HCT116 (cell line): ENCODE data around the gene NUFIP2. TPM values are rescaled to one million over a fixed set of nuclear protein-coding genes. Genes with fewer than 3 reads are reported as not detected.

Experiments used
- ATAC-seq: fragments of 200-7000 bp; cut with Tn5 transposase; 2 replicates; pipeline ENCODE4 v1.9.1; 2020; ENCODE audit warnings: mild to moderate bottlenecking, moderate library complexity
- BruUV-seq: library from RNA; stranded (reverse); fragments of 400-500 nt; replicated peaks from 2 replicates; lab custom pipeline; 2021; lab: Mats Ljungman, UMichigan
- CTCF ChIA-PET: fragments of 300-600 bp; sonication (Branson Sonifier 250); formaldehyde crosslinking; loops from one replicate; lab custom pipeline; 2021; ENCODE audit warnings: antibody characterized with exemption; lab: Charles Lee
- POLR2A ChIA-PET: fragments of 300-600, 350-600 bp; sonication (Branson Sonifier 250); formaldehyde crosslinking; loops from one replicate; lab custom pipeline; 2021; ENCODE audit warnings: antibody characterized with exemption; lab: Charles Lee
- RAD21 ChIA-PET, 2 experiments: fragments of 300-600 bp; sonication (Branson Sonifier 250); formaldehyde crosslinking; loops; one replicate each; lab custom pipeline; 2023; ENCODE audit warnings: low total read pairs in 2 of 2; ENCODE audit not compliant: uncharacterized antibody in 2 of 2, unreplicated experiment in 2 of 2, low non-redundant PET in 1 of 2; lab: Charles Lee
- DNase-seq: peaks from one replicate; pipeline ENCODE4 v3.0.0-alpha.2; 2010; ENCODE audit warnings: low read depth, low spot score
- H2AFZ ChIP-seq: fragments of 200-600 bp; shearing (Covaris generic), sonication (generic); 2 replicates; pipeline ENCODE4 v1.6.1; 2017; ENCODE audit warnings: low read depth, mixed run types, mixed read lengths, antibody characterized with exemption, low read length; ENCODE audit not compliant: poor library complexity, severe bottlenecking
- H3K27ac ChIP-seq: 2 replicates; pipeline ENCODE4 v1.5.1; 2012; ENCODE audit warnings: low read depth, low read length
- H3K27me3 ChIP-seq: fragments of 200-600 bp; sonication (generic); 2 replicates; pipeline ENCODE4 v1.6.1; 2016; ENCODE audit warnings: mixed run types, low read length, mixed read lengths; ENCODE audit not compliant: insufficient read depth
- H3K36me3 ChIP-seq, 2 experiments: fragments of 200-500 bp in 1 of 2; fragments of 200-600 bp in 1 of 2; sonication (Bioruptor generic) in 1 of 2; sonication (generic) in 1 of 2; 2 replicates each; pipeline versions ENCODE4 v1.5.1 to v1.6.1; 2014 to 2016; ENCODE audit warnings: low read length in 2 of 2, inconsistent platforms in 1 of 2, mixed read lengths in 1 of 2, mixed run types in 1 of 2; ENCODE audit not compliant: insufficient read depth in 2 of 2, control insufficient read depth in 1 of 2
- H3K4me1 ChIP-seq, 2 experiments: fragments of 200-600 bp in 1 of 2; sonication (generic) in 1 of 2; 2 replicates each; pipeline versions ENCODE4 v1.5.1 to v1.6.1; 2012 to 2017; ENCODE audit warnings: low read length in 2 of 2, inconsistent platforms in 1 of 2, mild to moderate bottlenecking in 1 of 2, mixed read lengths in 1 of 2, mixed run types in 1 of 2, moderate library complexity in 1 of 2; ENCODE audit not compliant: insufficient read depth in 2 of 2, control insufficient read depth in 1 of 2
- H3K4me2 ChIP-seq: fragments of 200-600 bp; sonication (generic); 2 replicates; pipeline ENCODE4 v1.6.1; 2017; ENCODE audit warnings: mixed run types, low read length, mixed read lengths
- H3K4me3 ChIP-seq, 2 experiments: fragments of 200-600 bp in 1 of 2; sonication (generic) in 1 of 2; replicated peaks in 1 of 2; 2 replicates each; pipeline ENCODE4 v1.5.1; 2011 to 2016; ENCODE audit warnings: low read length in 2 of 2, control low read depth in 1 of 2, low read depth in 1 of 2, mild to moderate bottlenecking in 1 of 2, mixed read lengths in 1 of 2, mixed run types in 1 of 2
- H3K79me2 ChIP-seq: fragments of 200-600 bp; sonication (generic); 2 replicates; pipeline ENCODE4 v1.6.1; 2017; ENCODE audit warnings: mild to moderate bottlenecking, mixed run types, low read length, moderate library complexity, mixed read lengths; ENCODE audit not compliant: insufficient read depth
- H3K9ac ChIP-seq: fragments of 200-600 bp; sonication (generic); 2 replicates; pipeline ENCODE4 v1.6.1; 2016; ENCODE audit warnings: low read length, mixed read lengths
- H3K9me2 ChIP-seq: fragments of 200-600 bp; sonication (generic), shearing (Covaris generic); 2 replicates; pipeline ENCODE4 v1.6.1; 2017; ENCODE audit warnings: mixed run types, mild to moderate bottlenecking, moderate library complexity; ENCODE audit not compliant: insufficient read depth
- H3K9me3 ChIP-seq, 2 experiments: fragments of 200-500 bp in 1 of 2; fragments of 200-600 bp in 1 of 2; sonication (Bioruptor generic) in 1 of 2; sonication (generic) in 1 of 2; 2 replicates each; pipeline ENCODE4 v1.6.1; 2014 to 2017; ENCODE audit warnings: low read length in 2 of 2, mixed read lengths in 2 of 2, inconsistent platforms in 1 of 2, low read depth in 1 of 2, mild to moderate bottlenecking in 1 of 2, mixed run types in 1 of 2, moderate library complexity in 1 of 2; ENCODE audit not compliant: control insufficient read depth in 1 of 2, insufficient read depth in 1 of 2
- H4K20me1 ChIP-seq: fragments of 200-600 bp; sonication (generic), shearing (Covaris generic); 2 replicates; pipeline ENCODE4 v1.6.1; 2017; ENCODE audit warnings: mixed run types, mild to moderate bottlenecking, moderate library complexity; ENCODE audit not compliant: insufficient read depth
- ATF3 ChIP-seq: IDR thresholded peaks from 2 replicates; pipeline ENCODE4 v1.6.1; 2012
- CBX3 ChIP-seq: IDR thresholded peaks from 2 replicates; pipeline ENCODE4 v1.6.1; 2012; ENCODE audit warnings: low read depth
- CEBPB ChIP-seq: IDR thresholded peaks from 2 replicates; pipeline ENCODE4 v1.6.1; 2012; ENCODE audit warnings: low read depth
- EGR1 ChIP-seq: IDR thresholded peaks from 2 replicates; pipeline ENCODE4 v1.6.1; 2012; ENCODE audit warnings: low read depth
- ELF1 ChIP-seq: IDR thresholded peaks from 2 replicates; pipeline ENCODE4 v1.6.1; 2012; ENCODE audit warnings: low read depth, borderline replicate concordance
- EZH2 ChIP-seq: fragments of 200-600 bp; sonication (generic); IDR thresholded peaks from 2 replicates; pipeline ENCODE4 v1.6.1; 2017; ENCODE audit warnings: antibody characterized with exemption, mixed run types
- FOSL1 ChIP-seq: IDR thresholded peaks from 2 replicates; pipeline ENCODE4 v1.6.1; 2012; ENCODE audit warnings: low read depth
- JUND ChIP-seq: IDR thresholded peaks from 2 replicates; pipeline ENCODE4 v1.6.1; 2012
- POLR2A ChIP-seq: IDR thresholded peaks from 2 replicates; pipeline ENCODE4 v1.7.0; 2011; ENCODE audit warnings: borderline replicate concordance; ENCODE audit not compliant: insufficient read depth, insufficient read length; ENCODE audit errors: extremely low read depth
- POLR2AphosphoS5 ChIP-seq: IDR thresholded peaks from 2 replicates; pipeline ENCODE4 v1.6.1; 2011; ENCODE audit warnings: mild to moderate bottlenecking, low read depth, low read length, moderate library complexity
- SP1 ChIP-seq: IDR thresholded peaks from 2 replicates; pipeline ENCODE4 v1.6.1; 2012; ENCODE audit warnings: low read depth
- SRF ChIP-seq: IDR thresholded peaks from 2 replicates; pipeline ENCODE4 v1.6.1; 2012; ENCODE audit warnings: low read depth
- TCF7L2 ChIP-seq: IDR thresholded peaks from 2 replicates; pipeline ENCODE4 v1.7.0; 2011; ENCODE audit warnings: borderline replicate concordance, inconsistent platforms; ENCODE audit not compliant: insufficient read depth, insufficient read length; ENCODE audit errors: extremely low read depth
- YY1 ChIP-seq: IDR thresholded peaks from 2 replicates; pipeline ENCODE4 v1.6.1; 2011; ENCODE audit warnings: low read length, low read depth, moderate library complexity, mild to moderate bottlenecking; ENCODE audit not compliant: insufficient replicate concordance; ENCODE audit errors: extremely low read depth
- intact Hi-C: fragments of 100-400 bp; cut with micrococcal nuclease; formaldehyde crosslinking; loops from 2 replicates; pipeline ENCODE4 v1.10.0; 2022
- total RNA-seq: library from RNA; stranded (reverse); gene quantifications from one replicate; pipeline ENCODE4 v1.2.1, GENCODE V29; 2021; ENCODE audit not compliant: unreplicated experiment
- TF ChIP-seq, protein P1 (sequence below), 3 experiments: fragments of 200-600 bp in 1 of 3; sonication (generic) in 1 of 3; IDR thresholded peaks in 2 of 3; conservative IDR thresholded peaks in 1 of 3; 2 replicates each; pipeline ENCODE4 v1.5.1; 2012 to 2017; ENCODE audit warnings: low read depth in 2 of 3, low read length in 2 of 3, antibody characterized with exemption in 1 of 3, borderline replicate concordance in 1 of 3, control low read depth in 1 of 3, mild to moderate bottlenecking in 1 of 3, mixed read lengths in 1 of 3, mixed run types in 1 of 3, moderate library complexity in 1 of 3; ENCODE audit not compliant: insufficient read depth in 1 of 3
- TF ChIP-seq, protein P2 (sequence below): IDR thresholded peaks from 2 replicates; pipeline ENCODE4 v1.6.1; 2011; ENCODE audit warnings: mild to moderate bottlenecking, low read length, moderate library complexity; ENCODE audit not compliant: insufficient replicate concordance; ENCODE audit errors: extremely low read depth

Gene NUFIP2
- total RNA-seq, 1 experiment from 2014 or later: 66.5 TPM

DNA sequence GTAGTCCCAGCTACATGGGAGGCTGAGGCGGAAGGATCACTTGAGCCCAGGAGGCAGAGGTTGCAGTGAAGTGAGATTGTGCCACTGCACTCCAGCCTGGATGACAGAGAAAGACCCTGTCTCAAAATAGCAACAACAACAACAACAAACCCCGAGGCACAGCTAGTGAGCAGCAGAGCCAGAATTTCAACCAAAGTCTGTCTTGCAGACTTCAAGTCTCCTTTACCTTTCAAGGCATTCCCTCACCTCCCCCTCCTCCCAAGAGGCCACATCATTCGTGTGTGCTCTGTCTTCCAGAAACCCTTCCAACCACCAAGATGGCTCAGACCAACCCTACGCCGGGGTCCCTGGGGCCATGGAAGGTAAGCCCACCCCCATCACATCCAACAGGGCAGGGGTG, 45.1 kb downstream of the NUFIP2 start:
- H3K4me2 ChIP-seq: no peak overlapping the region
- CTCF ChIA-PET: no interaction called here
- no peak for DNase-seq

DNA sequence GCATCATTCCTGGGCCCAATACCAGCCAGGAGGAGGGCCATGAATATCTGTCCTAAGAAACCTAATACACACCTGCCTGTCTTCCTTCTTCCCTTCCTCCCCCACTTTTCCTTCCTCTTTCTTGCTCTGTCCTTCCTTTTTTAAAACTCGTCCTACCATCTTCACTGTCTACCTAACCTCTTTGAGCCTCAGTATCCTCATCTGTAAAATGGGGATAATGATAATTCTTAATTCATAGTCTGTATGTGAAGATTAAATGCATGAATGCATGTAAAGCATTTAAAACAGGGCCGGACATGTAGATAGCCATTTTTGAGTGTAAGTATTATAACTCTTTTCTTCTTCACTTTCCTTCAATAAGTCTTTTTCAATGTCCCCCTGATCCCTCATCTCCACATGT, 46.7 kb downstream of the NUFIP2 start:
- Histone ChIP-seq H3K27ac (no peak overlapping the region), H3K36me3 (peaks cover 0 to 13% of the 10 kb centered on the region in 2 experiments; a peak in 2 of 4 replicates), H3K9ac (no peak overlapping the region), H3K27me3 (no peaks in the 10 kb centered on the region), H3K79me2 (peaks cover 86% of the 10 kb centered on the region), H3K9me3 (no peaks in the 10 kb centered on the region), H3K4me2 (no peak overlapping the region), H4K20me1 (peaks cover 11% of the 10 kb centered on the region; the same call in 1 of the 2 replicates), H3K4me1 (peaks cover 2 to 12% of the 10 kb centered on the region in 2 experiments; a peak in 3 of 4 replicates), H2AFZ (no peak overlapping the region), H3K4me3 (no peak overlapping the region), H3K9me2 (no peaks in the 10 kb centered on the region)
- ChIA-PET RAD21 (no interaction called here), POLR2A (no interaction called here), CTCF (no interaction called here)
- ATAC-seq (no peak), DNase-seq (no peak)
- intact Hi-C loops: no loop called here
- no TSS peak for BruUV-seq
- TF ChIP-seq ELF1 (no peak), SP1 (no peak), POLR2AphosphoS5 (no peak), TCF7L2 (no peak), EGR1 (no peak), YY1 (no peak), JUND (no peak), CBX3 (no peak), CEBPB (no peak), EZH2 (no peak), ATF3 (no peak), FOSL1 (no peak)
- TF ChIP-seq, protein P1, sequence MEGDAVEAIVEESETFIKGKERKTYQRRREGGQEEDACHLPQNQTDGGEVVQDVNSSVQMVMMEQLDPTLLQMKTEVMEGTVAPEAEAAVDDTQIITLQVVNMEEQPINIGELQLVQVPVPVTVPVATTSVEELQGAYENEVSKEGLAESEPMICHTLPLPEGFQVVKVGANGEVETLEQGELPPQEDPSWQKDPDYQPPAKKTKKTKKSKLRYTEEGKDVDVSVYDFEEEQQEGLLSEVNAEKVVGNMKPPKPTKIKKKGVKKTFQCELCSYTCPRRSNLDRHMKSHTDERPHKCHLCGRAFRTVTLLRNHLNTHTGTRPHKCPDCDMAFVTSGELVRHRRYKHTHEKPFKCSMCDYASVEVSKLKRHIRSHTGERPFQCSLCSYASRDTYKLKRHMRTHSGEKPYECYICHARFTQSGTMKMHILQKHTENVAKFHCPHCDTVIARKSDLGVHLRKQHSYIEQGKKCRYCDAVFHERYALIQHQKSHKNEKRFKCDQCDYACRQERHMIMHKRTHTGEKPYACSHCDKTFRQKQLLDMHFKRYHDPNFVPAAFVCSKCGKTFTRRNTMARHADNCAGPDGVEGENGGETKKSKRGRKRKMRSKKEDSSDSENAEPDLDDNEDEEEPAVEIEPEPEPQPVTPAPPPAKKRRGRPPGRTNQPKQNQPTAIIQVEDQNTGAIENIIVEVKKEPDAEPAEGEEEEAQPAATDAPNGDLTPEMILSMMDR (IDR thresholded peaks at IDR 0.05 in 2 of 3, conservative IDR thresholded peaks at IDR 0.05 in 1 of 3; ENCODE audit: borderline replicate concordance in 1 of 3, insufficient read depth in 1 of 3, low read depth in 2 of 3, low read length in 2 of 3): no peak

More for the DNA sequence above, 45.1 kb downstream of the NUFIP2 start:
- H3K27ac ChIP-seq: no peak overlapping the region
- TF ChIP-seq SRF (no peak), YY1 (no peak), POLR2A (no peak), ELF1 (no peak), CBX3 (no peak), FOSL1 (no peak)
- TF ChIP-seq, protein P2, sequence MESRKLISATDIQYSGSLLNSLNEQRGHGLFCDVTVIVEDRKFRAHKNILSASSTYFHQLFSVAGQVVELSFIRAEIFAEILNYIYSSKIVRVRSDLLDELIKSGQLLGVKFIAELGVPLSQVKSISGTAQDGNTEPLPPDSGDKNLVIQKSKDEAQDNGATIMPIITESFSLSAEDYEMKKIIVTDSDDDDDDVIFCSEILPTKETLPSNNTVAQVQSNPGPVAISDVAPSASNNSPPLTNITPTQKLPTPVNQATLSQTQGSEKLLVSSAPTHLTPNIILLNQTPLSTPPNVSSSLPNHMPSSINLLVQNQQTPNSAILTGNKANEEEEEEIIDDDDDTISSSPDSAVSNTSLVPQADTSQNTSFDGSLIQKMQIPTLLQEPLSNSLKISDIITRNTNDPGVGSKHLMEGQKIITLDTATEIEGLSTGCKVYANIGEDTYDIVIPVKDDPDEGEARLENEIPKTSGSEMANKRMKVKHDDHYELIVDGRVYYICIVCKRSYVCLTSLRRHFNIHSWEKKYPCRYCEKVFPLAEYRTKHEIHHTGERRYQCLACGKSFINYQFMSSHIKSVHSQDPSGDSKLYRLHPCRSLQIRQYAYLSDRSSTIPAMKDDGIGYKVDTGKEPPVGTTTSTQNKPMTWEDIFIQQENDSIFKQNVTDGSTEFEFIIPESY: no peak
- H3K9me2 ChIP-seq: no peaks in the 10 kb centered on the region
- peaks cover 5 to 13% of the 10 kb centered on the region in 2 experiments; a peak in 2 of 4 replicates for H3K36me3 ChIP-seq
- no peaks in the 10 kb centered on the region for H3K27me3 ChIP-seq
- H3K4me3 ChIP-seq: no peak overlapping the region
- no peaks in the 10 kb centered on the region for H3K9me3 ChIP-seq
- intact Hi-C loops: no loop called here
- H2AFZ ChIP-seq: no peak overlapping the region
- no peak overlapping the region for H3K9ac ChIP-seq
- ChIA-PET POLR2A (no interaction called here), RAD21 (no interaction called here)
- ATAC-seq: no peak
- peaks cover 23% of the 10 kb centered on the region; the same call in 1 of the 2 replicates for H4K20me1 ChIP-seq
- H3K79me2 ChIP-seq: peaks cover 85% of the 10 kb centered on the region
- BruUV-seq: no TSS peak
- 0 out of 4 replicates have a peak, but pooled peaks cover 0 to 2% of the 10 kb centered on the region in 2 experiments for H3K4me1 ChIP-seq
